UCSD-AML1 (cell line): ENCODE results near the gene PLA2R1.

Source experiments
- DNase-seq: peaks from one replicate; lab custom pipeline; 2025; ENCODE audit not compliant: unreplicated experiment; lab: John Stamatoyannopoulos, UW

PLA2R1 gene

DNA sequence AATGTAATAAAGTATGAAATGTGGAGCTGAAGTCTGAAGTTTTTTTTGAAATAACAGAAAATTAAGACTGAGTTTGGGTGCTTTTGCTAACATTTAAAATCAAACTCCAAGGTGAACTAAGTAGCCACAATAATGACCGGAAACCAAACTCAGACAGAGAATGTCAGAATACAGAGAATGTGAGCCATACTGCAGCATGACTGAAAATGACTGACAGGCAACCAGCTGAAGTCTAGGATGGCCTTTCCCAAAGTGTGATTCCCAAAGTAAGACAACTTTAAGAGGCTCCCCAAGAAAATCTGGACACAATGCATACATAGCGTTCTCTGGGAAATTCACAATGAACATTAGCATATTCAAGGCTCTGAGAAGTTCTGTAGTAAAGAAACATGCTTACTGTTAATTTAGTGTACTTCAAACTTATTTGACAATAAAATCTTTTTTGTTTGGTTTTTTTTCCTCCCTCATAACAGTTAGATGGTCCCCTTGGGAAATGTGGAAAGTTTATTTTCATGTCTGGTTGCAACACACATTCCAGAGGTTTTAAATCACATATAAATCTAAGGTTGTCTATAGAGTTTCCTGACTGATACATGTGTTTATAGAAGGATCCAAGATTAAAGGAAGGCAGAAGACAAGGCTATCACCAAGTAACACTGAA lies 28.6 kb downstream of the PLA2R1 start:
- DNase-seq: no peak

DNA sequence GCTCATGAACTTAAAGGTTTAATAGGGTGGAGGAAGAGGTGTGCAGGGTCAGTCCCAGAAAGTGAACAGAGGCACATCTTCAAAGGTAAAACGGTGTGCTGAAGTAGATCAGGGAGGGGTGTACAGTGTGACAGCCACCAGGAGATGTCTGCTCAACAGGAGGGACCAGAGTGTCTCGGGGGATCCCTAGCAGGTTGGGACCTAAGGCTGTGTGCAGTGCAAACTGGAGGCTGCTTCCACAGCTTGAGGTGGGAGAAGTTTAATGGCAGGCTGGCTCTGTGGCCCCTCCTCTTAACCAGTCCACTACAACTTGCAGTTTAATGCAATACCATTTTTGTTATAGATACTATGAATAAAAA lies 33.2 kb downstream of the PLA2R1 start:
- no peak for DNase-seq

DNA sequence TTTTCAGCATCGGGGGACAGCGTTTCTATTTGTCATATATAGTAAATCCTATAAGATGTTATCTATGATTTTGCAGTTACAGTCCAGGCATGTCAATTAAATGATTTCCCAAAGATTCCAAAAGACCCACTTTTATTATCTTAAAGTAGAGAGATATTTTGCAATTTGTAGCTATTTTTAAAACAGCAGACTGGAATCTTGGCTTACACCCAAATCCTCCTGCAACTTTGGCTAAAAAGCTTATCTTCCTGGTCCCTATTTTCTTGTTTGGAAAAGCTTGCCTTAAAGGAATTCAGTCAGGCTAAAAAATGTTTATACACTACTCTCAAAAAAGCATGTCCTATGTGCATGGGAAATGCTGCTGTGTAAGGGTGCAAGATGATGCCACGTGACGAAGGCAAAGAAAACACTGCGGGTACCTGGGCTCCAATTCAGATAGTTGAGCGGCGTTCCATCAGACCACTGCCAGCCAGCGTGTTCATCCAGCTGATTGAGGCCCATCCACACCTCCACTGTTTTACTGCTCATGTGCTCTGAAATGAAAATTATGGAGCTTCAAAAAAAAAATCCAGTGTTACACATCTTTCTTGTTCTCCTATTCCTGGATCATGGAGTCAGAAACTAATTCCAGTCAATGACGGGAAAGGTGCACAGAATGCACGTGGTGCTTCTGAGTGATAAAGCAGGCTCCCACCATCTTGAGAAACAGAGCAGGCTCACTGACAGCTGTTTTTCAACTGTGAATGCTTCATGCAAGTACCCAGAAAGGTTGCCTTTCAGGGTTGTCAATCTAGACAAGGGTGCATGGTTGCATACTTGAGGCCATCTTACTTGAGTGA lies 33.8 kb downstream of the PLA2R1 start:
- DNase-seq: no peak

DNA sequence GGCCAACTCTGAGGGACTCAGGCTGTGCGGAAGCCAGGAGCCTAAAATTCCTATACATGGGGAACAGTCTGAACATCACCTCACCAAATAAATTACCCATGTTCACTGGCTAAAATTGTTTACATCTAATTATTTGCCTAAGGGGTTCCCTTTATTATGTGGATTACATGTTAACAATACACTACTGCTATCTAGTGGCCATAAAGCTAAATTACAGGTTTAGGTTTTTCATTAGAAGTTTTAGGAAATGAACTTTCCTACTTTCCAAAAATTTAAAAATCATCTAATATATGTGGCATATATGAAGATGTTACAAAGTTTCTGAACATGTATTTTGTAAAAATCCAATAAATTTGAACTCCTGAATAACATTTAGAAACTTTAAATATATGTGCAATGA lies 40.3 kb downstream of the PLA2R1 start:
- no peak for DNase-seq

DNA sequence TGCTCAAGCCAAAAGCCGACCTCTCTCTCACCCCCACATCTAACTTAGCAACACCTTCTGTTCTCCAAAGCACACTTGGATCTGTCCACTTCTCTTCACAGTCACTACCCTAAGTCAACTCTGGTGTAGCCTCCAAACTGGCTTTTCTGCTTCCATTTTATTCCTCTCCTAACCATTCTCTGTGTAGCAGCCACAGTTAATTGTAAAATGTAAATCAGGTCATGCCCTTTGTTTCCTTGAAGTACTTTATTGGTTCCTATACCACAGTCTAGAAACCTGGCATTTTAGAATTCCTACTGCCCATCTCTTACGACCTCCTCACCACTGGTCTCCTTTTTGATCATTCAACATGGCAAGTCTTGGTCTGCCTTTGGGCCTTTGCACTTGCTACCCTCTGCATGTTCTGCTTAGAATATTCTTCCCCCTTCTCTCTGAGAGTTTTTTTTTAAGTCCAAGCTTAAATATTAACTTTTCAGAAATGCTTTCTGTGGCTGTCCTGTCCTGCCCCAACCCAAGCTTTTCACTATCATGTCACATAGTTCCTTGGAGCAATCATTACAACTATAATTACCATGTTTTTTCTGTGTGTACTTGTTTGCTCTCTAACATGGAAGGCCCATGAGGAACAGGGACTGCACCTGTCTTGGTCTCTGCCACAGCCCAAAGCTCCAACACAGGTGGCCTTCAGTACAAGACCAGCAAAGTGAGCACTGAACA lies 42.9 kb downstream of the PLA2R1 start:
- no peak for DNase-seq

DNA sequence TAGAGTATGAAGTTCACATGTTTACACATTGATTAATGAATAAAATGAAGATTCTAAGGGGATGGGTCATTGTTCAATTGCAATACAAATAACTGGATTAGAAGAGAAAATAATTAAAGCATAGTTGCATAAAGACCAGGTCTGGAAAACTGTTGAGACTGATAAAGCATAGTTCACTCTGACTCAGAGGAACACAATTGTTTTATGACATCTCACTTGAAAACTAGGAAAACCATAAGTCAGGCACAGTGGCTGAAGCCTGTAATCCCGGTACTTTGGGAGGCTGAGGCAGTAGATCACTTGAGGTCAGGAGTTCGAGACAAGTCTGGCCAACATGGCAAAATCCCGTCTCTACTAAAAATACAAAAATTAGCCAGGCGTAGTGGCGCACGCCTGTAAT lies 46.7 kb downstream of the PLA2R1 start:
- DNase-seq: no peak

DNA sequence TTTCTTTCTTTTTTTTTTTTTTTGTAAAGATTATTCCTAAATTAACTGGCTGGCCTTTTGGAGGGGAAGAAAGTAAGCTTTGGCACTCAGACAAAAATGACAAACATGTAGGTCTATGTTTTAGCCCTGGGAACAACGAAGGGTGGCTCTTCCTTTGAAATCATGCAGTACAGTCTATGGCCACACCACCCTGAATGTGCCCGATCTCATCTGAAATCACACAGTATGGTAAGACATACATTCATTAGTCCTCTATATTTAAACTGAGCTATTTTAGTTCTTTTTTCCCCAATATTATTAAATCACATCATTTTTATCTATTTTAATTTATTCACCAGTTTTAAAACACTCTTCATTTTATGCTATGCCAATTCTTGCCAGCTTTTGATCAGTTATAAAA lies 48.2 kb downstream of the PLA2R1 start:
- DNase-seq: no peak

DNA sequence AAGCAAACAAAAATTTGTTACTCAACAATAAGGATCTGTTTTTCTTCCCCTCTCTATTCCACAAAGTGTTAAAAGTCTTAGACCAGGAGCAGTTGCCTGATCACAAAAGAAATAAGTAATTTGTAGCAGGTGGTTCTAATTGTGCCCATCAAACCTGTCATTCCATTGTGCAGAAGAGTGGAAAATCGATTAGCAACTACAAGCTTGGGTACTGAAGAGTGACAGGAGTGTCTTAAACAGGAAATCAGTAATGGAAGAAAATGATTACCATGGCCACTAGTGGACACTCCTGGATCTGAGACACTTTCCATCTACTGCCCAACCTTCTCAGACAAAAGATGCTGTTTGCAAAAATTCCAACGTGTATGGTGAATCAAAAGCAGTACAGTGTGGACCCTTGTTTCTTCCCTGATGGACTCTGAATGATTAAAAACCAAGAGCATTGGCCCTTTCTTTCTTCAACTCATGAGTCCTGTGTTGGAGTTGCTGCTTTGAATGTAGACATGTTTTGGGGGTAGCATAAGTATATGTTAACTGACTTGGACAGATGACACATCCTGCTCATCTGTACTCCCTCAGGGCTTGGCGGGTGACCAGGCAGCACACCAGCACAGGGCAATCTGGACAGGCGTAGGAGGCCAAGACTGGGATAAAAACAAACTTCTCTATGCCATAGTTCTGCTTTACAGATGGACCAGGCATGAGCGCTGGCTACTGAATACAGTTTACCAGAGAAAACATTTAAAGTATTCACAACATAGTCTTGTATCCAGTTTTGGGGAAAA lies 51.9 kb downstream of the PLA2R1 start:
- no peak for DNase-seq

DNA sequence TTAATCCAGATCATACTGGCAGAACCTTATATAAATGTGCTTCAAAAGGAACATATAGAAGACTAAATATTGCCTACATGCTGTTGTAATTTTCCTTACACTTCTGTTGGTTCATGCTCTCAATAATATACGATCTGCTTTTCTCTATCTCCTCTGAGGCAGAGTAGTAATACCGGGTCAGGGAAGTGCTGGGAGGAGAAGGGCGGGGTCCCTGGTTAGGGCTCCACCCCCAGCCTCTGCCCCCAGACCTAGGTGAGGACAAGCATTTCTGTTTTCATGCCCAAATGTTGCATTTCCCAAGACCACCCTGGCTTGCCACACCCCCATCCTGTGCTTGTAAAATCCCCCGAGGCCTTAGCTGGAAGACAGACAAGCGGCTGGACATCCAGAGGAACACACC lies 55.3 kb downstream of the PLA2R1 start:
- DNase-seq: no peak

DNA sequence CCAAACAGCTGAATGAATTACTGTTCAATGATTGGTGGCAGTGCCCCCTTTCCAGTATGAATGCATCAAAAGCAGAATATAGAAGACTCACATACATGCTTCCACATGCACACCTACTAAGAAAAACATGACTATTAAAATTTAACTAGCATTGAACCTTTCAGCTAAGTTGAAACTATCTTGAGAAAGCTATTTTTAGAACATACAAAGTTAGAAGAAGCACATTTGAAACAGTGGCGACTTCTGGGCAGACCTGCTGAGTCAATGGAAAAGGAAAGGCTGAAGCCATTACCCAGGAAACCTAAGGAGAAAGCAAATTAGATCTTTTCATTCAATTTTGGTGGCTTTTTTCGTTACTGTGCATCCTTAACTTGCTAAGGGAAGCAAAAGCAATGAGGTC lies 55.9 kb downstream of the PLA2R1 start:
- no peak for DNase-seq

DNA sequence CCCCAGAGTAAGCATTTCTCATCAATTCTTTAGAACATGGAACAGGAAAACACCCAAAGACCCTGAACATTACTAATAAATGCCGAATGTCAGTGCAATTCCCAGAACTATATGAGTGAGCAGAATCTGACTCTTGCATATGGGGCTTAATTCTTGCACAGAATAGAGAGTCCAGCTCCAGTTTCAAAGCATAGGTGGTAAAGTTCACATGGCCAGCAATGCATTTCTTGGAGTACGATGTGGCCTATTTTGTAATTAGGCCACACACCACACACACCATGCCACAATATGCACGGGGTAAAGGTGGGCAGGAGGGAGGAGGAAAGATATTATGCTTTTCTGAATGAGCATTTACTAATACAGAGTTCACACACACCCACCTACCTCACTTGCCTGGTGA lies 56.5 kb downstream of the PLA2R1 start:
- DNase-seq: no peak

DNA sequence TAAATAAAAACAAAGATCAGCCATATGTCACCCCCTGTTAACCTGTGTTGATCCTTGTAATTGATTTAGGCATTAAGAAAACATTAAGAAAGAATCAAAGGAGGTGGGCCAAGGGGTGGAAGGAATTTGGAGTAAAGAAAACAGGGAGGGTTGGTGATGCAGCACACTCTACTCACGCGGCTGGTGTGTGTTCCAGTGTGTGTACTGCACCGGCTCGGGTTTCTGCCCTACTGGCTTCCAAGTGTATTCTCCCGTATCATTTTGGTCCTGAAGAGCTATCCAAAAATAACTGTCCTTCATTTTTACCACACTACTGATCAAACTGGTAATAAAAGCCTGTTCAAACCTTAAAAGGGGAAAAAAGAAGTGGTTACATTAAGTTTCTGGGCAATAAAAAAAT lies 56.9 kb downstream of the PLA2R1 start:
- DNase-seq: no peak

DNA sequence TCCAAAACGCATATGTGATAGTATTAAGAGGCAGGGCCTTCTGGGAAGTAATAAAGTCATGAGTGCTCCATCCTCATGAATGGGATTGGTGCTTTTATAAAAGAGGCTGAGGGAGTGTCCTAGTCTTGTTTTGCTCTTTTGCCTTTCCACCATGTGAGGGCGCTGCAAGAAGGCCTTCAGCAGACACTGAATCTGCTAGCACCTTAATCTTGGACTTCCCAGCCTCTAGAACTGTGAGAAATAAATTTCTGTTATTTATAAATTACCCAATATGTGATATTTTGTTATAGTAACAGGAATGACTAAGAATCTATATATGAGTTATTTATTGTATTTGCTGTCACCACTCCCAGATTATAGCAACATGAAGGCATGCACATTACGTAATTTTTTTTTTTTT lies 63.5 kb downstream of the PLA2R1 start:
- no peak for DNase-seq

DNA sequence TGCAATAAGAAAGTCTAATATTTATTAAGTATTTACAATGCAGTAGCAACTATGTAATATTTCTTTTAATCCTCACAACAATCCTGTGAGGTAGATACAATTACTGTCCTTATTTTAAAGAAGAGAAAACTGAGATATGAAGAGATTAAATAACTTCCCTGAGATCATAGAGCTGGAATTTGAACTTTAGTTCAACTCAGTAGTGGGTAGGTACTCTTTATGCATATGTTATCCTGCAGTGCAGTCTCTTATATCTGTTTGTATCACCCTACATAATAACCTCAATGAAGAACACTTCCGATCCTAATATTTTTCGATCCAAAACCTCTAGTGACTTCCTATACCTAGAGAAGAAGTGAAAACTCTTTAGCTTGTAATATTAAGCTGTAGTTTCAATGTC lies 64.2 kb downstream of the PLA2R1 start:
- no peak for DNase-seq

DNA sequence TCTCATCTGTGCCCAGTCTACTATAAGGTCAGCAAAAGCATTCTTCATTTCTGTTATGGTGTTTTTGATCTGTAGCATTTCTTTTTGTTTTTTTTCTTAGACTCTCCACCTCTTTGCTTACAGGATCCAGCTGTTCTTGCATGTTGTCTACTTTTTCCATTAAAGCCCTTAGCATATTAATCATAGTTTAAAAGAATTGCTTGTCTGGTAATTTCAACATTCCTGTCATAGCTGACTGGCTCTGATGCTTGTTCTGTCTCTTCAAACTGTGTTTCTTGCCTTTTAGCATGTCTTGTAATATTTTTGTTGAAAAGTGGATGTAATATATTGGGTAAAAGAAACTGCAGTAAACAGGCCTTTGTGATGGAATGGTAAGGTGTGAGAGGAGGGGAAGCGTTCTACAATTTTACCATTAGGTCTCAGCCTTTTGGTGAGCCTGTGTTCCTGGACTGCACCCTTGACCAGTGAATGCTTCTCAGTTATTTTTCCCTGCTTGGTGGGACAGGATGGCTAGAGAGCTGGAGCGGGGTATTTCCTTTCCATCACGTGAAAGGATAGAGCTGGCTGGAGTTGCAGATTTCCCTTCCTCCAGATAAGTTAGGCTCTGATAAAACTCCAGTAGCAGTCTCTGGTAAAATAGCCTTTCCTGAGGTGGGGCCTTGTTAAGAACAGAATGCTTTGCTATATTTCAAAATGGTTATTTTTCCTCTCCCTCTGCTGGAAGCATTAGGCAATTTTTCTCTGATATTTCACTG lies 65.4 kb downstream of the PLA2R1 start:
- DNase-seq: no peak

DNA sequence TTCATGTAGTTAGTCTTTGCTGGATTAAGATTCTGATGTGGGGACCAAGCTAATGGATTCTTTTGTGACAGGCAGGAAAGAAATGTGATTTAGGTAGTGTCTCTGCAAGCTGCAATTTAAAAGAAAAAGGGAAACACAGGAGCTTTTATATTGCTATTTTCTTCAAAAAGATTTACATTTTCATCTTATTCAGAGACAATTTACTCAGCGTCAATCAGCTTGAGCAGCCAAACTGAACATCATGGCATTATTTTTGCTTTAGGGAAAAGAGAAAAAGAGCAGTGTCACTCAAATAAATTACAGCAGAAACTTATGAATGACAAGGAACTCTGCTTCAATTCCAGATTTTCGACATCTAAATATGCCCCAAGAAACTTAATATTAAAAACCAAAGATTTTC lies 67.4 kb downstream of the PLA2R1 start:
- no peak for DNase-seq

DNA sequence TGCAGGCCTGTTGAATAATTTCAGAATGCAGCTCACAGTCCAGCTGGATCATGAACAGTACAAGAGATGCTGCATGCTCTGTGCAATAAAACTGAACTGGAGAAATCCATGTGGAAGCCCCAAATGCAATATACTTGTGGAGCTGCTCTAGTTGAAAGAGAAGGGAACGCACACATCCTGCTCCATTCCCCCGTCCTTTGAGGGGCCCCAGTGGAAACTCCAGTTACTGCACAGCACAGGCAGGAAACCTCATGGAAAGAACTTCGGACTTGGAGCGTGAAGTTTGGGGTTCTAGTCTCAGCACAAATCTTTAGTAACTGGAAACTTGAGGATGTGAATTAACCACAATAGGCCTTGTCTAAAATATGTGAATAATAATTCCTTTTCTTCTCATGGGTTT lies 73.2 kb downstream of the PLA2R1 start:
- no peak for DNase-seq

DNA sequence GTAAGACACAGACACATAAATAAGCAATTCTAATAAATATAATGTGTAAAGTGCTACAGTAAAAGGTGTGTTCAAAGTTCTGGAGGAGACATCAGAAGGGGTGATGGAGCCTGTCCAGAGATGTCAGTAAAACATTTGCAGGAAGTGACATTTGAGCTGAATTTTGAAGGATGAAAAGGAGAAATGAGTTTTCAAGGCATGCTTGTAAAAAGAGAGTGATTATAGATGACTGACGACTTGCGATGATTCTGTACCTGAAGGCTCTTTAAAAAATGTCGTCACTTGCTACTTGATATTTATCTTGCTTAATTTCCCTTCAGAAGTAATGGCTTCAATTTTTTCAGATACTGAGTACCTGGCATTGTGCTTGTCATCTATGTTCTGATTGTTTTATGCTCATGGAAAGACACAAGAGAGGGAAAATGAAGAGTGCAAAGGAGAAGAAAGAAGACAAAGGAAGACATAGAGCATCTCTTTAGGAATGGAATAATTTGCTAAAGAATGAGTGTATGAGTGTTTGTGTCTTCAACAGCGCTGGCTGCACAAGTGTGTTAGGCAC lies 73.9 kb downstream of the PLA2R1 start:
- DNase-seq: no peak

DNA sequence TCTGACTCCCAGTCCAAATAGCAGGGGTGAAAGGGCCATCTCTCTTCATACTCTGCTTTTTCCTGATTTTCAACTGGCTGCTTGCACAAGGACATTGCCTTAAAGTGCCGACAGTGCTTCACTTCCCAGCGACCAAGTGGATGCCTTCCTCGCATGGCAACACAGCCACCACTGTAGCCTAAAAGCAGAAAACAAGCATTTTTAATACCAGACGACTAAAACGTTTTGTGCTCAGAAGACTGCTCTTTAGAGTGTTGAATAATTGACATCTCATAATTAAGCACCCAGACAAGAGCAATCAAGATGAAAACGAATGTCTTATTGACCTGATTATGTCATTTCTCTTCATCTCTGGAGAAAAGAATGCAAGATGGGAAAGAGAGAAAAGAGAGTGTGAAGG lies 75.2 kb downstream of the PLA2R1 start:
- no peak for DNase-seq

DNA sequence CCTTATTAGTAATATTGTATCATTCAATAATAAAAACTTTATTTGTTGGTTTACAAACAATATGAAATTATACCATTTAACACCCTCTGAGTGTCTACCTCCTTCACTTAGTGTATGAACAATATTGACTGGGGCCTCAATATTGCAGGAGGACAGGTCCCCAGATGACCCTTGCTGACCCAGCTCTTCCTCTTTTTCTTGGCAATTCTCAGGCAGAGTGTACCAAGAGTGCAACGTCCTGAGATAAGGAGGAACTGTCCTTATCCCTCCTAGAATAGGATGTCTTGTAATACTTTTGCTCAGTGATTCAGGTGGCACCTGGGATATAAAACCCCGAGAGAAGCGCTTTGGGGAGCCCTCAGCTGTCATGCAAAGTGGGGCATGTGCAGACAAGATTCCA lies 76.8 kb downstream of the PLA2R1 start:
- no peak for DNase-seq
